NCI-H345 treated with DMSO at 0.1 percent for 48 hours (cell line): Measurements from ENCODE around the gene HNRNPA1.

Experiments used
- DNase-seq: peaks from one replicate; lab custom pipeline; 2025; ENCODE audit not compliant: unreplicated experiment; lab: John Stamatoyannopoulos, UW

Gene HNRNPA1

GRCh38 chr12:54333420-54334034, 53.0 kb downstream of the HNRNPA1 start:
- DNase-seq: no peak
